Astrocyte (in vitro differentiated cells and primary cell): ENCODE measurements around the gene KPNA6.

ENCODE experiments used
- EZH2 ChIP-seq: IDR thresholded peaks from 2 replicates; pipeline ENCODE4 v1.6.1; 2012; ENCODE audit warnings: mild to moderate bottlenecking, low read length, inconsistent platforms; ENCODE audit not compliant: insufficient read depth
- TF ChIP-seq, protein P1 (sequence below): IDR thresholded peaks from 2 replicates; pipeline ENCODE4 v1.5.1; 2011; ENCODE audit warnings: low read depth, mild to moderate bottlenecking, inconsistent platforms, low read length, moderate library complexity; ENCODE audit not compliant: insufficient read depth

DNA sequence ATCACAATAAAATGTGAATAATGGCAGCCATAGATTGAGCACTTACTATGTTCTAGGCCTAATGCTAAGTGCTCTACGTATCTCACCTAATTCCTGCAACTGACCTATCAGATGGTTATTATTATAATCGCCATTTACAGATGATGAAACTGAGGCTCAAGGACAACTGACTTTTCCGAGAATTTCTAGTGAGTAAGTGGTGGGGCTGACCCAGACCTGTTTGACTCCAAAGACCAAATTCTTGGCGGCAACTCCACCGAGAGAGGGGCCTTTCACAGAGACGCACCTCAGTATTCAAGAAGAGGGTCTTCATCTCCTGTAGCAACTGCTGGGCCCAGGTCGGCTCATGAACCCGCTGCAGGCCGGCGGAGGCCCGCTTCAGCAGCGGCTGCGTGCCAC is 113.7 kb downstream of the KPNA6 start:
- TF ChIP-seq, protein P1, sequence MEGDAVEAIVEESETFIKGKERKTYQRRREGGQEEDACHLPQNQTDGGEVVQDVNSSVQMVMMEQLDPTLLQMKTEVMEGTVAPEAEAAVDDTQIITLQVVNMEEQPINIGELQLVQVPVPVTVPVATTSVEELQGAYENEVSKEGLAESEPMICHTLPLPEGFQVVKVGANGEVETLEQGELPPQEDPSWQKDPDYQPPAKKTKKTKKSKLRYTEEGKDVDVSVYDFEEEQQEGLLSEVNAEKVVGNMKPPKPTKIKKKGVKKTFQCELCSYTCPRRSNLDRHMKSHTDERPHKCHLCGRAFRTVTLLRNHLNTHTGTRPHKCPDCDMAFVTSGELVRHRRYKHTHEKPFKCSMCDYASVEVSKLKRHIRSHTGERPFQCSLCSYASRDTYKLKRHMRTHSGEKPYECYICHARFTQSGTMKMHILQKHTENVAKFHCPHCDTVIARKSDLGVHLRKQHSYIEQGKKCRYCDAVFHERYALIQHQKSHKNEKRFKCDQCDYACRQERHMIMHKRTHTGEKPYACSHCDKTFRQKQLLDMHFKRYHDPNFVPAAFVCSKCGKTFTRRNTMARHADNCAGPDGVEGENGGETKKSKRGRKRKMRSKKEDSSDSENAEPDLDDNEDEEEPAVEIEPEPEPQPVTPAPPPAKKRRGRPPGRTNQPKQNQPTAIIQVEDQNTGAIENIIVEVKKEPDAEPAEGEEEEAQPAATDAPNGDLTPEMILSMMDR, result no peak
- no peak for TF ChIP-seq EZH2
